NB4 (cell line): Measurements from ENCODE around the gene C3orf85.

ENCODE experiments used
- TF ChIP-seq, protein P1 (sequence below): IDR thresholded peaks from 2 replicates; pipeline ENCODE4 v1.6.1; 2011; ENCODE audit warnings: low read depth, low read length
- TF ChIP-seq, protein P2 (sequence below): IDR thresholded peaks from one replicate; pipeline ENCODE4 v1.5.1; 2012; ENCODE audit warnings: low read depth, low read length

DNA sequence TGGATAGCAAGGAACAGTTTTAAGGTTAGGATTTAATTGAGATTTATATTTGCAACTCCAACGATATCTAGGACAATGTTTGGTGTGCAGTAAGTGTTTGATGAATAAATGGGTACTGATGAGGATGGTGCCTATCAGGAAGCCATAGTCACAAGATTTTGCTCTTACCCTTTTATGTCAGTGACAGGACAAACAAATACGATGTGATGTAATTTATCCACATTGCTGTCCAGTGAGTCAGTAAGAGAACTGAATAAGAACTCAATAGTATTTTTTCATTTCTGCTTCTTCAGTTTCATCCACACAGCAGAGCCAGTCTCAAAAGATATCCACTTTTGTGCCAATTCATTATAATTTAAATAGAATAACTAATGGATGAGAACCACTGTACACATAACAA lies 18.5 kb downstream of the C3orf85 start:
- TF ChIP-seq, protein P1, sequence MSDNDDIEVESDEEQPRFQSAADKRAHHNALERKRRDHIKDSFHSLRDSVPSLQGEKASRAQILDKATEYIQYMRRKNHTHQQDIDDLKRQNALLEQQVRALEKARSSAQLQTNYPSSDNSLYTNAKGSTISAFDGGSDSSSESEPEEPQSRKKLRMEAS, result no peak
- TF ChIP-seq, protein P2, sequence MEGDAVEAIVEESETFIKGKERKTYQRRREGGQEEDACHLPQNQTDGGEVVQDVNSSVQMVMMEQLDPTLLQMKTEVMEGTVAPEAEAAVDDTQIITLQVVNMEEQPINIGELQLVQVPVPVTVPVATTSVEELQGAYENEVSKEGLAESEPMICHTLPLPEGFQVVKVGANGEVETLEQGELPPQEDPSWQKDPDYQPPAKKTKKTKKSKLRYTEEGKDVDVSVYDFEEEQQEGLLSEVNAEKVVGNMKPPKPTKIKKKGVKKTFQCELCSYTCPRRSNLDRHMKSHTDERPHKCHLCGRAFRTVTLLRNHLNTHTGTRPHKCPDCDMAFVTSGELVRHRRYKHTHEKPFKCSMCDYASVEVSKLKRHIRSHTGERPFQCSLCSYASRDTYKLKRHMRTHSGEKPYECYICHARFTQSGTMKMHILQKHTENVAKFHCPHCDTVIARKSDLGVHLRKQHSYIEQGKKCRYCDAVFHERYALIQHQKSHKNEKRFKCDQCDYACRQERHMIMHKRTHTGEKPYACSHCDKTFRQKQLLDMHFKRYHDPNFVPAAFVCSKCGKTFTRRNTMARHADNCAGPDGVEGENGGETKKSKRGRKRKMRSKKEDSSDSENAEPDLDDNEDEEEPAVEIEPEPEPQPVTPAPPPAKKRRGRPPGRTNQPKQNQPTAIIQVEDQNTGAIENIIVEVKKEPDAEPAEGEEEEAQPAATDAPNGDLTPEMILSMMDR, result no peak
